ENCODE data around the gene SUSD2.
"Not testable (repeated sequence)": the region's sequence is repeated elsewhere in the genome, so short reads cannot be mapped to it uniquely, and the experiment has no call there.

- not testable (repeated sequence) for TF ChIP-seq CTCF (conservative IDR thresholded peaks at IDR 0.05 in 1 of 2, IDR thresholded peaks at IDR 0.05 in 1 of 2; ENCODE audit: low read depth in 1 of 2, low read length in 2 of 2); EZH2 (IDR thresholded peaks at IDR 0.05; ENCODE audit: low read length, missing control alignments)
Measured at GRCh38 chr22:24203856-24204255, 22.6 kb downstream of the SUSD2 start.
